Measurements from ENCODE around the gene CFAP92. TPM values are rescaled to one million over a fixed set of nuclear protein-coding genes. Genes with fewer than 3 reads are reported as not detected.
A peak's percentile ranks its signal among the peaks of the same experiment; 100 is the strongest.

The CFAP92 gene
- total and polyA plus RNA-seq, 10 donors: 0.29 to 3.1 (median 1.3) TPM

- peak overlapping the region; percentile 67 to 96 (median 74) for H3K4me3 ChIP-seq
- intact Hi-C loops (cut with DNase I; ENCODE audit: low total_unique reads): no loop called here
- H3K27me3 ChIP-seq (replicated peaks in 1 of 7): no peaks in the 10 kb centered on the region
- TF ChIP-seq POLR2A (IDR thresholded peaks at IDR 0.05): no peak
- no peak for TF ChIP-seq CTCF (IDR thresholded peaks at IDR 0.05 in 8 of 11, conservative IDR thresholded peaks at IDR 0.05 in 3 of 11)
- TF ChIP-seq POLR2AphosphoS5 (IDR thresholded peaks at IDR 0.05): no peak
- peaks cover 25 to 79% (median 55%) of the 10 kb centered on the region in 6 donors for H3K4me1 ChIP-seq
- peaks cover 0 to 28% (median 0%) of the 10 kb centered on the region in 6 donors for H3K36me3 ChIP-seq
- DNase-seq: peak; percentile 51
- peak overlapping the region; percentile 78 to 97 (median 94) for H3K27ac ChIP-seq
- WGBS, 5 donors: 0 to 1% (median 1%) methylated on average over 14 of the region's 14 CpGs
- H3K9me3 ChIP-seq: no peaks in the 10 kb centered on the region
Observed at GRCh38 chr3:128878556-128879124, 115.2 kb downstream of the CFAP92 start.

DNA sequence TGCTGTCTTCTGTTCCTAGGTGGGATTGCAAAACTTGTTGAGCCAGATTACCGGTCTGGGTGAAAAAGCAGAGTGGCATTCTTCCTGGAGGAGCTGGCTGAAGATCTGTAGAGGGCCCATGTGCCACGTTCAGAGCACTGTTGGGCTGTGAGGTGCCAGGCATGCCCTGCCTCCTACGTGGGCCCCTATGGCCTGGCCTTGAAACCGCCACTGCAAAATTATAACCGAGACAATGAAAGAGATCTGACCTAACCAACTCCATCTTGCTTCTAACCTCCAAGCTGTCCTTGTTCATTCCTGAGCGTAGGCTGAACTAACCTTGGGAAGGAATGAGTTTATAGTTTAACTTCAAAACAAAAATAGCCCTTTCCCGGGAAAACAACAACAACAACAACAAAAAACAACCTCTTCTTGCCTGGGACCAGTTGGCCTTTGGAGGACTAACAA is 115.8 kb downstream of the CFAP92 start:
- intact Hi-C loops (cut with DNase I; ENCODE audit: low total_unique reads): no loop called here
- Histone ChIP-seq H3K4me3 (peak overlapping the region in 5 of 8 donors; percentile 67 to 96 (median 70)), H3K27ac (peak overlapping the region; percentile 78 to 97 (median 94)), H3K9me3 (no peaks in the 10 kb centered on the region), H3K36me3 (peaks cover 0 to 22% (median 0%) of the 10 kb centered on the region in 6 donors), H3K4me1 (peaks cover 25 to 73% (median 55%) of the 10 kb centered on the region in 6 donors), H3K27me3 (replicated peaks in 1 of 7) (no peaks in the 10 kb centered on the region)
- no peak for TF ChIP-seq POLR2A (IDR thresholded peaks at IDR 0.05)
- TF ChIP-seq CTCF (IDR thresholded peaks at IDR 0.05 in 8 of 11, conservative IDR thresholded peaks at IDR 0.05 in 3 of 11): no peak
- WGBS, 5 donors: 62 to 77% (median 71%) methylated on average over 7 of the region's 7 CpGs
- DNase-seq: peak; percentile 19

- intact Hi-C loops (cut with DNase I; ENCODE audit: low total_unique reads): no loop called here
- Histone ChIP-seq H3K9me3 (no peaks in the 10 kb centered on the region), H3K4me1 (peaks cover 14 to 49% (median 36%) of the 10 kb centered on the region in 6 donors), H3K36me3 (no peaks in the 10 kb centered on the region), H3K27ac (no peak overlapping the region), H3K4me3 (no peak overlapping the region), H3K27me3 (replicated peaks in 1 of 7) (no peaks in the 10 kb centered on the region)
- TF ChIP-seq POLR2AphosphoS5 (IDR thresholded peaks at IDR 0.05) (no peak), CTCF (IDR thresholded peaks at IDR 0.05 in 8 of 11, conservative IDR thresholded peaks at IDR 0.05 in 3 of 11) (peak in 10 of 11 experiments; percentile 17 to 70 (median 46))
- DNase-seq: peak; percentile 78
- 38 to 48% (median 43%) methylated on average over 12 of the region's 12 CpGs for WGBS, 5 donors
Observed at GRCh38 chr3:128875556-128876120, 118.2 kb downstream of the CFAP92 start.

- peak; percentile 11 for DNase-seq
- no peak for TF ChIP-seq POLR2AphosphoS5 (IDR thresholded peaks at IDR 0.05)
- H3K27ac ChIP-seq: no peak overlapping the region
- intact Hi-C loops (cut with DNase I; ENCODE audit: low total_unique reads): no loop called here
- H3K27me3 ChIP-seq (replicated peaks in 1 of 7): no peaks in the 10 kb centered on the region
- WGBS, 5 donors: 69 to 87% (median 71%) methylated on average over 3 of the region's 3 CpGs
- peaks cover 8 to 39% (median 26%) of the 10 kb centered on the region in 6 donors for H3K4me1 ChIP-seq
- H3K4me3 ChIP-seq: no peak overlapping the region
- no peaks in the 10 kb centered on the region for H3K9me3 ChIP-seq
- no peaks in the 10 kb centered on the region for H3K36me3 ChIP-seq
Observed at GRCh38 chr3:128874481-128875180, 119.2 kb downstream of the CFAP92 start.

All from spleen (tissue), 11 donors.